Chondrocyte (in vitro differentiated cells): Measurements from ENCODE around the gene HDC. TPM values are rescaled to one million over a fixed set of nuclear protein-coding genes. Genes with fewer than 3 reads are reported as not detected.

ENCODE experiments used
- DNase-seq: peaks from one replicate; pipeline ENCODE4 v3.0.0; 2021; ENCODE audit warnings: mixed read lengths, low spot score
- H3K27ac Mint-ChIP-seq: one replicate; pipeline ENCODE4 v1.8.0; 2021; ENCODE audit warnings: mild to moderate bottlenecking, moderate library complexity, mixed read lengths; ENCODE audit not compliant: unreplicated experiment
- H3K27me3 Mint-ChIP-seq: 2 replicates; pipeline ENCODE4 v1.8.0; 2021; ENCODE audit warnings: low read depth, mixed read lengths
- H3K36me3 Mint-ChIP-seq: 2 replicates; pipeline ENCODE4 v1.8.0; 2021; ENCODE audit warnings: low read depth, mixed read lengths
- H3K4me1 Mint-ChIP-seq: 2 replicates; pipeline ENCODE4 v1.8.0; 2021; ENCODE audit warnings: low read depth, mild to moderate bottlenecking, mixed read lengths
- H3K4me3 Mint-ChIP-seq: one replicate; pipeline ENCODE4 v1.8.0; 2021; ENCODE audit warnings: mild to moderate bottlenecking, moderate library complexity, mixed read lengths; ENCODE audit not compliant: unreplicated experiment
- H3K9me3 Mint-ChIP-seq: 2 replicates; pipeline ENCODE4 v1.8.0; 2021; ENCODE audit warnings: low read depth, mixed read lengths
- total RNA-seq: library from RNA; stranded (reverse); gene quantifications from 3 replicates; pipeline ENCODE4 v1.2.1, GENCODE V29; 2021
- TF ChIP-seq, protein P1 (sequence below): fragments of 200-600 bp; sonication (generic); IDR thresholded peaks from 2 replicates; pipeline ENCODE4 v1.5.0; 2021; ENCODE audit warnings: antibody characterized with exemption, mild to moderate bottlenecking, moderate library complexity

Gene HDC
- total RNA-seq, 1 donor from 2014 or later: not detected

DNA sequence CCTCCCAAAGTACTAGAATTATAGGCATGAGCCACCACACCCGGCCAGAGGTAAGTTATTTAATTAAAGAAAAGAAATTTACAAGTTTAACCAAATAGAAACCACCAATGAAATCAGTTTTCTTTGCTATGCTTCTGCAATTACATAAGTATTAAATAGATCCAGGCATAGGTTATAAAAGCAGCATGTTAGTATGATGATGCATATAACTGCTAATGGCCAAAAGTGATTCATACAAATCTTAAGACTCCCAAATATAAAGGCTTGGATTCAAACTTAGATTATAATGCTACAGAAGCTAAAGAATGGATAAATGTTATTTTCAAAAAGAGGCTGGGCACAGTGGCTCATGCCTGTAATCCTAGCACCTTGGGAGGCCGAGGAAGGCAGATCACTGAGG, 32.8 kb upstream of the HDC start:
- TF ChIP-seq, protein P1, sequence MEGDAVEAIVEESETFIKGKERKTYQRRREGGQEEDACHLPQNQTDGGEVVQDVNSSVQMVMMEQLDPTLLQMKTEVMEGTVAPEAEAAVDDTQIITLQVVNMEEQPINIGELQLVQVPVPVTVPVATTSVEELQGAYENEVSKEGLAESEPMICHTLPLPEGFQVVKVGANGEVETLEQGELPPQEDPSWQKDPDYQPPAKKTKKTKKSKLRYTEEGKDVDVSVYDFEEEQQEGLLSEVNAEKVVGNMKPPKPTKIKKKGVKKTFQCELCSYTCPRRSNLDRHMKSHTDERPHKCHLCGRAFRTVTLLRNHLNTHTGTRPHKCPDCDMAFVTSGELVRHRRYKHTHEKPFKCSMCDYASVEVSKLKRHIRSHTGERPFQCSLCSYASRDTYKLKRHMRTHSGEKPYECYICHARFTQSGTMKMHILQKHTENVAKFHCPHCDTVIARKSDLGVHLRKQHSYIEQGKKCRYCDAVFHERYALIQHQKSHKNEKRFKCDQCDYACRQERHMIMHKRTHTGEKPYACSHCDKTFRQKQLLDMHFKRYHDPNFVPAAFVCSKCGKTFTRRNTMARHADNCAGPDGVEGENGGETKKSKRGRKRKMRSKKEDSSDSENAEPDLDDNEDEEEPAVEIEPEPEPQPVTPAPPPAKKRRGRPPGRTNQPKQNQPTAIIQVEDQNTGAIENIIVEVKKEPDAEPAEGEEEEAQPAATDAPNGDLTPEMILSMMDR: no peak
- H3K27ac Mint-ChIP-seq: no peak overlapping the region
- no peak overlapping the region for H3K4me3 Mint-ChIP-seq
- no peaks in the 10 kb centered on the region for H3K27me3 Mint-ChIP-seq
- peaks cover 14% of the 10 kb centered on the region for H3K36me3 Mint-ChIP-seq
- no peak for DNase-seq
- no peaks in the 10 kb centered on the region for H3K9me3 Mint-ChIP-seq
- no peaks in the 10 kb centered on the region for H3K4me1 Mint-ChIP-seq

DNA sequence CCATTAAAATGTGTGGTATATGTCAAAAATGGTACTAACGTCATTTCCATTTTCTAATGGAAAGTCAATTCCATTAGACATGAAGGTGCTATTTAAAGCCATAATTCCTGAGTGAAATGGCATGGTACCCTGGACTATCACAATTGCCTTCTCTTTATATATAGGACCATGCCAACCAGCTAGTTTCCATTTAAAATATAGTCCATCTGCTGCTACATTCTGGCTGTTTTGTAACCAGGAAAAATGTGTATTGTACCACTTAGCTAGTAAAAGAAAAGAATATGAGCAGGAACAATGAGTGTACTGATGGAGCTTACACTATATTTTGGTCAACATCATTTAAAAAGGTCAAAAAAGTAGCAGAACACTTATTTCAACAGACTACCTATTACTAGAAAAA, 30.4 kb upstream of the HDC start:
- no peaks in the 10 kb centered on the region for H3K27me3 Mint-ChIP-seq
- no peak for DNase-seq

DNA sequence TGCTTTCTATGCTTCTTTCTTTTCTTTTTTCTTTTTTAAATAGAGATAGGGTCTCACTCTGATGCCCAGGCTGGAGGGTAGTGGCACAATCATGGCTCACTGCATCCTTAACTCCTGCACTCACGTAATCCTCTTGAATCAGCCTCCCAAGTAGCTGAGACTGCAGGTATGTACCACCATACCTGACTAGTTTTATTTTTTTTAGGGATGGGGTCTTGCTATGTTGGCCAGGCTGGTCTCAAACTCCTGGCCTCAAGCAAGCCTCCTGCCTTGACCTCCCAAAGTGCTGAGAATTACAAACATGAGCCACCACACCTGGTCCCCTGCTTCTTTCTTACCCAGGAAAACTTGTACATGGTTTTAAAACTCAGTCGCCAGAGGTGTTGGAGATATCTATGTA, 24.2 kb upstream of the HDC start:
- Mint-ChIP-seq H3K27me3 (no peaks in the 10 kb centered on the region), H3K4me1 (peaks cover 3% of the 10 kb centered on the region), H3K36me3 (peaks cover 4% of the 10 kb centered on the region), H3K27ac (no peak overlapping the region), H3K4me3 (no peak overlapping the region), H3K9me3 (no peaks in the 10 kb centered on the region)
- DNase-seq: no peak
- TF ChIP-seq, protein P1: no peak

More for the DNA sequence above, 30.4 kb upstream of the HDC start:
- H3K4me1 Mint-ChIP-seq: no peaks in the 10 kb centered on the region
- H3K27ac Mint-ChIP-seq: no peak overlapping the region
- TF ChIP-seq, protein P1: no peak
- peaks cover 8% of the 10 kb centered on the region for H3K36me3 Mint-ChIP-seq
- no peaks in the 10 kb centered on the region for H3K9me3 Mint-ChIP-seq
- H3K4me3 Mint-ChIP-seq: no peak overlapping the region

DNA sequence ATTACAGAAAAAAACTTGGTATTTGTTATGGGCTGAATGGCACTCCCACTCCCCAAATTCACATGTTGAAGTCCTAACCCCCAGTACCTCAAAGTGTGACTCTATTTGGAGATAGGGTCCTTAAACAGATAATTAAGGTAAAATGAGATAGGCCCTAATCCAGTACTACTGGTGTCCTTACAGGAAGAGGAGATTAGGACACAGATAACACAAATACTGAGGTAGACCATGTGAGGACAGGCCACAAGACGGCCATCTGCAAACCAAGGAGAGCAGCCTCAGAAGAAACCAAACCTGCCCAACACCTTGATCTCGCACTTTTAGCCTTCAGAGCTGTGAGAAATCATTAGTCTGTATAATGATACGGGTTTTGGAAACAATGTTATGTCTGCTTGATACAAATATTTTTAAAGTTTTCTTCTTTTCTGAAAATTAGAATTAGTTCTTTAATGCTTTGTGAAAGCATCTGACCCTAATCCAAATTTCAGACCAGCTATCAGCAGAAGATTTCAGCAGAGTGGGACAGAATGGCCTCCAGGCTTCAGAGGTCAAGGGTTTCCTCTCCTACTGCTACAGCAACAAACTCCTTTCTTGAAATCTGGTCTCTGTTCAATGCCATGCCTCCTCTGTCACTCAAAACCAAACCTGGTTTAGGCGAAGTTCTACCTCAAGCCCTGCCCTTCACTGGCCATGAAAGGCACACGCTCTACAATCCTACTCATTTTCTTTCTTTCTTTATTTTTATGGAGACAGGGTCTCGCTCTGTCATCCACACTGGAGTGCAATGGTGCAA, 22.0 kb upstream of the HDC start:
- Mint-ChIP-seq H3K4me1 (peaks cover 3% of the 10 kb centered on the region), H3K9me3 (no peaks in the 10 kb centered on the region), H3K4me3 (no peak overlapping the region), H3K27ac (no peak overlapping the region), H3K36me3 (peaks cover 4% of the 10 kb centered on the region), H3K27me3 (no peaks in the 10 kb centered on the region)
- no peak for DNase-seq
- TF ChIP-seq, protein P1: no peak

DNA sequence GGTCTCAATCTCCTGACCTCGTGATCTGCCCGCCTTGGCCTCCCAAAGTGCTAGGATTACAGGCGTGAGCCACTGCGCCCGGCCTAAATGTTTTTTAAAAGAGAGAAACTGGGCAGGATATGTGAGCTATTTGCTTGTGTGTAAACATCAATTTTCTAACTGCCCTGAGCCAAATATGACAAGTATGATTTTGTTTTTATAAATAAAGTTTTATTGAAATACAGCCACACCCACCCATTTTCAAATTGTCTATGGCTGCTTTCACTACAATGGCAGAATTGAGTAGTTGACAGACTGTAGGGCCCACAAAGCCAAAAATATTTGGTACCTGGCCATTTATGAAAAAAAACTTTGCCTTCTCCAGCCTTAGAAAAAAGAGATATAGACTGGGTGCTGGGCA, 15.9 kb upstream of the HDC start:
- no peaks in the 10 kb centered on the region for H3K36me3 Mint-ChIP-seq
- H3K27ac Mint-ChIP-seq: no peak overlapping the region
- DNase-seq: no peak
- TF ChIP-seq, protein P1: no peak
- no peaks in the 10 kb centered on the region for H3K27me3 Mint-ChIP-seq
- no peaks in the 10 kb centered on the region for H3K9me3 Mint-ChIP-seq
- peaks cover 25% of the 10 kb centered on the region for H3K4me1 Mint-ChIP-seq
- H3K4me3 Mint-ChIP-seq: no peak overlapping the region
